Mucosa of descending colon (tissue), 3 donors: ENCODE measurements around the gene NUP133. TPM values are rescaled to one million over a fixed set of nuclear protein-coding genes. Genes with fewer than 3 reads are reported as not detected.
A peak's percentile ranks its signal among the peaks of the same experiment; 100 is the strongest.

Source experiments
- ATAC-seq: fragments of 200-7000 bp; cut with Tn5 transposase; one replicate; pipeline ENCODE4 v1.9.1; 2020; ENCODE audit warnings: mild to moderate bottlenecking, moderate library complexity
- DNase-seq, 3 donors: peaks; one replicate each; pipeline ENCODE4 v3.0.0-alpha.2; 2020
- H3K36me3 ChIP-seq: fragments of 200-600 bp; one replicate; pipeline ENCODE4 v1.8.0; 2021; ENCODE audit warnings: low read depth, mild to moderate bottlenecking
- H3K4me1 ChIP-seq: fragments of 200-600 bp; one replicate; pipeline ENCODE4 v1.8.0; 2021; ENCODE audit warnings: low read depth, mild to moderate bottlenecking
- H3K4me3 ChIP-seq: fragments of 200-600 bp; one replicate; pipeline ENCODE4 v1.8.0; 2021; ENCODE audit warnings: mild to moderate bottlenecking
- H3K9me3 ChIP-seq: fragments of 200-600 bp; one replicate; pipeline ENCODE4 v1.8.0; 2021; ENCODE audit warnings: mild to moderate bottlenecking
- intact Hi-C, 2 donors: fragments of 100-400 bp; cut with DNase I in 1 of 2; cut with micrococcal nuclease in 1 of 2; formaldehyde crosslinking; loops; one replicate each; pipeline versions ENCODE4 v1.11.0 to v1.11.1; 2022; cut with DNase I, micrococcal nuclease
- total RNA-seq, 3 donors: library from RNA; stranded (reverse); fragmentation: NEBNext Ultra II Directional in 2 of 3; extraction: Animal tissue kit (Norgen Biotek cat#: 25700) in 2 of 3; gene quantifications; one replicate each; pipeline versions ENCODE4 v1.2.1 to v1.2.4, GENCODE V29; 2021 to 2023
- TF ChIP-seq, protein P1 (sequence below): fragments of 200-600 bp; IDR thresholded peaks from one replicate; pipeline ENCODE4 v1.8.0; 2022; ENCODE audit warnings: antibody characterized with exemption, mild to moderate bottlenecking
- donor health status: DM: no; HTN: no; CAD: no; lungs with moderate emphysema.
- donor health status: DM: no; HTN: no; CAD: no.
- donor health status: DM: no; HTN: yes; CAD: no.

The NUP133 gene
- total RNA-seq, 3 donors from 2014 or later: 24.5 to 29.4 (median 26.7) TPM

DNA sequence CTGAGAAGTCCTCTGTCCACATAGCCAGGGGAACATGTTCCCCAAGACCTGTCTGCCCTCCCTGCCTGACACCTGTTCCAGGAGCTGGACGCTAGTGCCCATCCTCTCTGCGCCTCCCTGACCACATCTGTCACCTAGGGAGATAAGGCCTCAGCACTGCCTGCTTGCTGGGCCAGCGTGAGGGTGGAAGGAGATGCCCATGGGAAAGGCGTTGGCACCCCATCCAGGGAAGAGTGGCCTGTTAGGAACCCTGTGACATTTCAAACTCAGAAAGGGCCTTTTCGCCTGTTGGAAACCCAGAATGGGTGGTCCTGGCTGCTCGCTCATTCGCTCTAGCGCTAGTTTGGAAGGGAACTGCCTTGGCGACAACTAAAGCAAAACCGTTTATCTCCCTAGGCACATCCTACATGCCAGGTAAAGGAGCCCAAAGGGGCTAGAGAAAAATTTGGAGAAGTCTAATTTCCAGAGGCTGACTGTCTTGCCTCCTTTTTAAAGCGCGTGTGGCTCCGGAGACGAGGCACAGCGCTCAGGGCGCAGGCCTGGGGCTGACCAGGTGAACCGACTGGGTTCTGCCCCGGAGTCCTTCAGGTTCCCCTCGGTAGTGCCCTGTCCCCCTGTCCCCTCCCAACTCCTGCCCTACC lies 74.7 kb downstream of the NUP133 start:
- no peak for ATAC-seq
- DNase-seq: no peak
- intact Hi-C loops: no loop called here
- no peak overlapping the region for H3K4me3 ChIP-seq
- H3K9me3 ChIP-seq: no peaks in the 10 kb centered on the region
- TF ChIP-seq, protein P1, sequence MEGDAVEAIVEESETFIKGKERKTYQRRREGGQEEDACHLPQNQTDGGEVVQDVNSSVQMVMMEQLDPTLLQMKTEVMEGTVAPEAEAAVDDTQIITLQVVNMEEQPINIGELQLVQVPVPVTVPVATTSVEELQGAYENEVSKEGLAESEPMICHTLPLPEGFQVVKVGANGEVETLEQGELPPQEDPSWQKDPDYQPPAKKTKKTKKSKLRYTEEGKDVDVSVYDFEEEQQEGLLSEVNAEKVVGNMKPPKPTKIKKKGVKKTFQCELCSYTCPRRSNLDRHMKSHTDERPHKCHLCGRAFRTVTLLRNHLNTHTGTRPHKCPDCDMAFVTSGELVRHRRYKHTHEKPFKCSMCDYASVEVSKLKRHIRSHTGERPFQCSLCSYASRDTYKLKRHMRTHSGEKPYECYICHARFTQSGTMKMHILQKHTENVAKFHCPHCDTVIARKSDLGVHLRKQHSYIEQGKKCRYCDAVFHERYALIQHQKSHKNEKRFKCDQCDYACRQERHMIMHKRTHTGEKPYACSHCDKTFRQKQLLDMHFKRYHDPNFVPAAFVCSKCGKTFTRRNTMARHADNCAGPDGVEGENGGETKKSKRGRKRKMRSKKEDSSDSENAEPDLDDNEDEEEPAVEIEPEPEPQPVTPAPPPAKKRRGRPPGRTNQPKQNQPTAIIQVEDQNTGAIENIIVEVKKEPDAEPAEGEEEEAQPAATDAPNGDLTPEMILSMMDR: no peak
- peaks cover 5% of the 10 kb centered on the region for H3K4me1 ChIP-seq
- no peaks in the 10 kb centered on the region for H3K36me3 ChIP-seq

DNA sequence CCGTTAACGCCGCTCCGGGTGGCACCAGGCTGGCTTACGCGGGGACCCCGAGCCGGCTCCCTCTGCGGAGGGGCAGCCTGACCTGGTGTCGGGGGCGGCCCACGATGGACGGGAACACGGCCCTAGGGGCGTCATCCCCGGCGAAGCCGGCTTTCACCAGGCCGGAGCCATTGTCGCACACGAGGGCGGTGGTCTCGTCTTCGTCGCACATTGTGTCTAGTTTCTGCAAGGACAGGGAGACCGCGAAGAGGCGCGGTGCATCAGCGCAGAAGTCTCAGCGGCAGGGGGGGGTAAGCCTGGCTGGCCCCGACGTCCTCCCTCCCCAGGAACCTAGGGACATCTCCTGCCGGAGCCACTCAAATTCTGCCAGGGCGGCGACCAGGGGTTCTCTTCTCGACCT lies 75.2 kb downstream of the NUP133 start:
- TF ChIP-seq, protein P1: no peak
- no peak for DNase-seq
- intact Hi-C loops: no loop called here
- no peak for ATAC-seq
- Histone ChIP-seq H3K4me3 (no peak overlapping the region), H3K4me1 (peaks cover 5% of the 10 kb centered on the region), H3K9me3 (no peaks in the 10 kb centered on the region), H3K36me3 (no peaks in the 10 kb centered on the region)

DNA sequence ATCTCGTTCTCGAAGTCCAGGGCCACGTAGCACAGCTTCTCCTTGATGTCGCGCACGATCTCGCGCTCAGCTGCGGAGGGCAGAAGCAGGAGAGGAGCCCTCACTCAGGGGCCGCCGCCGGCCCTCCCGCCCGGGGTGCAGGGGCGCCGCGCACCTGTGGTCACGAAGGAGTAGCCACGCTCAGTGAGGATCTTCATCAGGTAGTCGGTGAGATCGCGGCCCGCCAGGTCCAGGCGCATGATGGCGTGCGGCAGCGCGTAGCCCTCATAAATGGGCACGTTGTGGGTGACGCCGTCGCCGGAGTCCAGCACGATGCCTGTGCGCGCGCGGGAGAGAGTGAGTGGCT lies 76.1 kb downstream of the NUP133 start:
- TF ChIP-seq, protein P1: no peak
- DNase-seq (no peak), ATAC-seq (no peak)
- Histone ChIP-seq H3K4me1 (peaks cover 5% of the 10 kb centered on the region), H3K36me3 (no peaks in the 10 kb centered on the region), H3K4me3 (no peak overlapping the region), H3K9me3 (no peaks in the 10 kb centered on the region)
- intact Hi-C loops: no loop called here

DNA sequence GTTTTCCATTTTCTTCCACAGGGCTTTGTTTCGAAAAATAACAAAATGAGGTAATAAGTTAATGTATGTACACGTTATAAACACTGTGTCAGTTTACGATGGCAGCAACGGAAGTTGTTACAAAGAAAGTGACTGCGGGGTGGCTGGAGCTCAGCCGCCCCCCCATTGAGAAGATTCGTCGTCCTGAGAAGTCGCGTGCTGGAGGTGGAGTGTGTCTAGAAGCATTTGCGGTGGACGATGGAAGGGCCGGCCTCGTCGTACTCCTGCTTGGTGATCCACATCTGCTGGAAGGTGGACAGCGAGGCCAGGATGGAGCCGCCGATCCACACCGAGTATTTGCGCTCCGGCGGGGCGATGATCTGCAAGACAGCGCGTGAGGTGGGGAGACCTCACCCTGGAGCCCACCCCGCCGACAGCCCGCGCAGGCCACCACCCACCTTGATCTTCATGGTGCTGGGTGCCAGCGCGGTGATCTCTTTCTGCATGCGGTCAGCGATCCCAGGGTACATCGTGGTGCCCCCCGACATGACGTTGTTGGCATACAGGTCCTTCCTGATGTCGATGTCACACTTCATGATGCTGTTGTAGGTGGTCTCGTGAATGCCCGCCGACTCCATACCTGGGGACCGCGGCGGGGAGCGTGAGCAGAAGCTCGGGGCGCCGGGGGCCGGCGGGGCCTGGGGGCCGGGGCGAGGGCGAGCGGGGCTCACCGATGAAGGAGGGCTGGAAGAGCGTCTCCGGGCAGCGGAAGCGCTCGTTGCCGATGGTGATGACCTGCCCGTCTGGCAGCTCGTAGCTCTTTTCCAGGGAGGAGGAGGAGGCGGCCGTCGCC lies 76.6 kb downstream of the NUP133 start:
- intact Hi-C loops: no loop called here
- Histone ChIP-seq H3K9me3 (no peaks in the 10 kb centered on the region), H3K4me1 (peaks cover 5% of the 10 kb centered on the region), H3K4me3 (no peak overlapping the region), H3K36me3 (no peaks in the 10 kb centered on the region)
- no peak for DNase-seq
- TF ChIP-seq, protein P1: no peak
- ATAC-seq: no peak

DNA sequence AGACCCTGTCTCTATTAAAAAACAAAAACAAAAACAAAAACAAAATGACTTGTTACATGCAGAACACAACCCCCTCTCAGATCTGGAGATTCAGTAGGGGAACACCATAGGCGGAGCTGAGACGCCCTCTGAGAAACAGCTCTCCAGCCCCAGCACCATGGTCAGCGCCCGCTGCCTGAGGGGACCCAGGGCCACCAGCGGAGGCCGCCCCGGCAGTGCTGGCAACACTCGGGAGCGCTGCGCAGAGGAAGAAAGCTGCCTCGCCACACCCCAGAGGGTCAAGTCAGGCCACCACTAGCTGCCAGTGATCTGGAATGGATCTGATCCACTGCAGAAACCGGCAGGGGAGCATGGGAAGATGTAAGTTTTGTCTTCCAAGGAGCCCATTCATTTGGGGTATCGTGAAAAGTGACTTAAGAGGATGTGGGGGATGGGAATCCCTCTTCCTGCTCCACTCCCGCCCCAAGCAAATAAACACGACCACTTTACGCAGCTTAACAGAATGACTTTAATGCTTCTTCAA lies 77.3 kb downstream of the NUP133 start:
- intact Hi-C loops: no loop called here
- TF ChIP-seq, protein P1: no peak
- H3K36me3 ChIP-seq: no peaks in the 10 kb centered on the region
- no peak overlapping the region for H3K4me3 ChIP-seq
- peaks cover 5% of the 10 kb centered on the region for H3K4me1 ChIP-seq
- DNase-seq (peak in 2 of 3 donors; percentile 64 to 69), ATAC-seq (peak; percentile 73)
- no peaks in the 10 kb centered on the region for H3K9me3 ChIP-seq
